HG02970 (cell line): ENCODE results near the gene MRPS5.
"Not testable (repeated sequence)": the region's sequence is repeated elsewhere in the genome, so short reads cannot be mapped to it uniquely, and the experiment has no call there.

ENCODE experiments used
- ATAC-seq: cut with Tn5 transposase; IDR thresholded peaks from one replicate; pipeline ENCODE4 v1.9.1; 2021; ENCODE audit warnings: mild to moderate bottlenecking, moderate library complexity, moderate number of reproducible peaks; ENCODE audit not compliant: unreplicated experiment, low FRiP score

Gene MRPS5

DNA sequence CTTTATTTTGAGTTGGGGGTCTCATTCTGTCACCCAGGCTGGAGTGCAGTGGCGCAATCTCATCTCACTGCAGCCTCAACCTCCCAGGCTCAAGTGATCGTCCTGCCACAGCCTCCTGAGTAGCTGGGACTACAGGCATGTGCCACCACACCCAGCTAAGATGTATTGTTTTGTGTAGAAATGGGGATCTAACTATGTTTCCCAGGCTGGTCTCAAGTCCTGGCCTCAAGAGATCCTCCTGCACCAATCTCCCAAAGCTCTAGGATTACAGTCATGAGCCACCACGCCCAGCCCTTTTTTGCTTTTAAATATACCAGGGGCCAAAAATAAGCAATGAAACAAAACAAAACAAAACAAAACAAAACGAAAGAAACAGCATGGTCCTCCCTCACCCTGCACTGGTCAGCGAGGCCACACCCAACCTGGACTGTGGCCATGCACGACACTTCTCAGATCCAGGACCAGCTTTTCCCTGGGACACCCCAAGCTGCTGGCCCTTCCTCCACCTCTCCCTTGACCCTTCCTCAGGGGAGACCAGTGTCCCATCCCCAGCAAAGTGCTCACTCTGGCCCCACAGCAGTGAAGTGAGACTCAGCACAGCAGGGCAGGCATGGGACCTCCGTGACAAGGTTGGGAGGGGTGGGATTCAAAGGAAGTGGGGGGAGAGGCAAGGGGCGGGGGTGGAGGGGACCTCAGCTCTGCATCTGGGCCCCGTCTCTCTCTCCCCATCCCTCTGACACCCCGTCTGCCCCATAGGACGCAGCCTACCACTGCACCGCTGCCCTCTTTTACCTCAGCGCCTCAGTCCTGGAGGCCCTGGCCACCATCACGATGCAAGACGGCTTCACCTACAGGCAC is 72.6 kb downstream of the MRPS5 start:
- ATAC-seq = no peak

GRCh38 chr2:95047629-95048510 is 73.7 kb downstream of the MRPS5 start:
- no peak for ATAC-seq

- ATAC-seq = no peak
Observed at GRCh38 chr2:95046371-95047112, 75.1 kb downstream of the MRPS5 start.

- no peak for ATAC-seq
Observed at GRCh38 chr2:95044601-95045000, 77.0 kb downstream of the MRPS5 start.

DNA sequence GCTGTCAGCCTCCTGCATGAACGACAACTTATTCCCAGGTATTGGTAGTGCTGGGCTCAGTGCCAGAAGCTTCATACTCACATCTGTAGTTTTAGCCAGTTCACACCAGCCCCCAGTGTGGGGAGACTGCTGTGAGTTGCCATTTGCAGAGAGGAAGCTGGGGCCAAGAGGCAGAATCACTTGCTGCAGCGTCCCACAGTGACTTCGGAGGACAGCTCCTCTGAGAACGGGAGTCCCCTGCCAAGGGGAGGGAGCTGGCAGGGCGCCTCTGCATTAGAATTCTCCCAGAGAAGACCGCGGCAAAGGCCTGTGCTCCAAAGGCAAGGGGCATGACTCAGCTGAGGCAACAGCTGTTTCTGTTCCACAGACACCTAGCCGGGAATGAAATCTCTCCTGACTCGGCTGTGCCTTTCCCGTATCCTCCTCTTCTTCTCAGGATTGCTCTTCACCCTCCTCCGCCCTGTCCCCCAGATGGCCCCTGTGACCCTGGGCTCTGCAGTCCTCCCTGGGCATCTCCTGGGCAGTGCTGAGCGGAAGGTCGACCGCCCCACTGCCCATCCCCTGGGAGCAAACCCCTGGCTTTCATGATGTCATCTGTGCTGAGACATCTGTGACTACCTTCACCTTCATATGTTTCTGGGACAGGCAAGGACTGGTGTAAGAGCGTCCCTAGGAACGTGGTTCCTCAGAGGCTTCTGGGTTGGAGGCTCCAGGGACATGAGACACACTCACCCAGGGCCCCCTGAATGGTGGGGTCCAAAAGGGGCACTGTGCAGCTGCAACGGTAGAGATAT is 78.1 kb downstream of the MRPS5 start:
- no peak for ATAC-seq

- ATAC-seq = no peak
Observed at GRCh38 chr2:95042472-95043271, 78.9 kb downstream of the MRPS5 start.

GRCh38 chr2:95041824-95042442 is 79.7 kb downstream of the MRPS5 start:
- ATAC-seq = no peak

- no peak for ATAC-seq
Observed at GRCh38 chr2:95041060-95041823, 80.4 kb downstream of the MRPS5 start.

DNA sequence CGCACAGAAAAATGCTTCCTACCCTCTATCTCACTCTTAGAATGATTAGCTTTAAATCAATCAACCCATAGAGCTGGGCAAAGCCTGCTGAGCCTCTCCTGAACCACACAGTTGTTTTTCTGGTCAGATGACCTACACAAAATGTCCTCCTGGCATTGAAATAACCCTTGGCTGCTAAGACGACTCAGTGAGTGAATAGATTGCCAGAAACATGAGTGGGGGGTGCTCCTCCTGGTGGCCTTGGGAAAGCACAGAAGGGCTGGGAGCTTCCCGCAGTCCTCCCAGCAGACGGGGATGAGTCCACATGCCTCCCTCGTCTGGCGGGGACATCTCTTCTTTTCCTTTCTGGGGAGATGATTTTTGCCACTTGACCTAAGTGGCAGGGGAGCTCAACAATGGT is 81.2 kb downstream of the MRPS5 start:
- no peak for ATAC-seq

GRCh38 chr2:95039978-95040377 is 81.6 kb downstream of the MRPS5 start:
- ATAC-seq = no peak

GRCh38 chr2:95039363-95039762 is 82.2 kb downstream of the MRPS5 start:
- ATAC-seq = no peak

GRCh38 chr2:95038635-95039298 is 82.8 kb downstream of the MRPS5 start:
- no peak for ATAC-seq

DNA sequence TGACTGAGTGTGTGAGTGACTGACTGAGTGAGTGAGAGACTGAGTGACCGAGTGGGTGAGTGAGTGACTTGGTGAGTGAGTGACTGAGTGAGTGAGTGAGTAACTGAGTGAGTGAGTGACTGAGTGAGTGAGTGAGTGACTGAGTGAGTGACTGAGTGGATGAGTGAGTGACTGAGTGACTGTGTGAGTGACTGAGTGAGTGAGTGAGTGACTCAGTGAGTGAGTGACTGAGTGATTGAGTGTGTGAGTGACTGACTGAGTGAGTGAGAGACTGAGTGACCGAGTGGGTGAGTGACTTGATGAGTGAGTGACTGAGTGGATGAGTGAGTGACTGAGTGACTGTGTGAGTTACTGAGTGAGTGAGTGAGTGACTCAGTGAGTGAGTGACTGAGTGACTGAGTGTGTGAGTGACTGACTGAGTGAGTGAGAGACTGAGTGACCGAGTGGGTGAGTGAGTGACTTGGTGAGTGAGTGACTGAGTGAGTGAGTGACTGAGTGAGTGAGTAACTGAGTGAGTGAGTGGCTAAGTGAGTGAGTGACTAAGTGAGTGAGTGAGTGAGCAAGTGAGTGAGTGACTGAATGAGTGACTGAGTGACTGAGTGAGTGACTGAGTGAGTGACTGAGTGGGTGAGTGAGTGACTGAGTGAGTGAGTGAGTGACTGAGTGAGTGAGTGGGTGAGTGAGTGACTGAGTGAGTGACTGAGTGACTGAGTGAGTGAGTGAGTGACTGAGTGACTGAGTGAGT is 83.6 kb downstream of the MRPS5 start:
- ATAC-seq = not testable (repeated sequence)

- no peak for ATAC-seq
Observed at GRCh38 chr2:95037384-95037839, 84.2 kb downstream of the MRPS5 start.

DNA sequence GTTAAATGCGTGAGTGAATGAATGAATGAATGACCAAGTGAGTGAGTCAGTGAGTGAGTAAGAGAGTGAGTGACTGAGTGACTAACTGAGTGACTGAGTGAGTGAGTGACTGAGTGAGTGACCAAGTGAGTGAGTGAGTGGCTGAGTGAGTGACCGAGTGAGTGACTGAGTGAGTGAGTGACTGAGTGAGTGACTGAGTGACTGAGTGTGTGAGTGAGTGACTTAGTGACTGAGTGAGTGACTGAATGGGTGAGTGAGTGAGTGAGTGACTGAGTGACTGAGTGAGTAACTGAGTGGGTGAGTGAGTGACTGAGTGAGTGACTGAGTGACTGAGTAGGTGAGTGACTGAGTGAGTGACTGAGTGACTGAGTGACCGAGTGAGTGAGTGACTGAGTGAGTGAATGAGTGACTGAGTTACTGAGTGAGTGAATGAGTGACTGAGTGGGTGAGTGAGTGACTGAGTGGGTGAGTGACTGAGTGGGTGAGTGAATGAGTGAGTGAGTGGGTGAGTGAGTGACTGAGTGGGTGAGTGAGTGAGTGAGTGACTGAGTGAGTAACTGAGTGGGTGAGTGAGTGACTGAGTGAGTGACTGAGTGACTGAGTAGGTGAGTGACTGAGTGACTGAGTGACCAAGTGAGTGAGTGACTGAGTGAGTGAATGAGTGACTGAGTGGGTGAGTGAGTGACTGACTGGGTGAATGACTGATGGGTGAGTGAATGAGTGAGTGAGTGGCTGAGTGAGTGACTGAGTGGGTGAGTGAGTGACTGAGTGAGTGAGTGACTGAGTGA is 84.8 kb downstream of the MRPS5 start:
- ATAC-seq = no peak
